ENCODE results near the gene AQR. TPM values are rescaled to one million over a fixed set of nuclear protein-coding genes. Genes with fewer than 3 reads are reported as not detected.
A peak's percentile ranks its signal among the peaks of the same experiment; 100 is the strongest.
"Not testable (repeated sequence)": the region's sequence is repeated elsewhere in the genome, so short reads cannot be mapped to it uniquely, and the experiment has no call there.

Gene AQR
- total RNA-seq, 2 experiments from 2014 or later = 39.2 to 62.0 TPM

DNA sequence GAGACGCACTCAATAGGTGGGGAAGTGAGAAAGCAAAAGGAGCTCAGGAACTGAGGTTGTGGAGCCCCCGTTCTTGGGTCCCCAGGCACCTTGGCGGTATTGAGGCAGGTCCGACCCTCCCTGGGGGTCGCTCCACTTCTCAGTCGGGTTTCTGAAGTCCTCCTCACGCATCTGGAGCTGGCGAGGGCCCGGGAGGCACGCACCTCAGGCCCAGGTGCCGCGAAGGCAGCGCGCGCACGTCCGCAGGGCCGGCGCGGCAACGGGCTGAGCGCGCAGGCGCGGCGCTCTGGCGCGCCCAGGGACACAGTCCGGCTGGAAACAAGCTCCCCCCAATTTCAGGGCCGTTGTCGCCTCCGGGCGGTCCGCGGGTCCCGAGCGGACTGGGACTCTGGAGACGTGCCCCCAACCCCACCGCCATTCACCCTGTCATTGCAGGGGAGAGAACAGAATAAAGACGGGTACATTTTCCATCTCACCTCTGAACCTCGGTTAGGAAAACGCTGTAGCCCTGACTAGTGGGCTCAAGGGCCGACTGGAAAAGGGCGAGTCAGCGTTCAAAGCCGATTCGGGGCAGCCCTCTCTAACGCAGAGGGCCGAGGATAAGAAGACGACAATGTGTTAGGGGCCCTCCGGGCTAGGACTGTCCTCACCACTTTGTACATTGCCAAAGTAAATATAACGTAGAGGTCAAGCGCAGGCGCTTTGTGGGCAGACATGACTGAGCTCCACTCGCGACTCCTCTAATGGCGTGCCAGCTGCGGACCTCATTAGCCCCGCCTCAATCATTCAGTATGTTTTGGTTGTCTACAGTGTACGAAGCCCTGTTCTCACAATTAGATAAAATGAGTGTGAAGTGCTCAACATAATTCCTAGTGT is 18.7 kb upstream of the AQR start, which contains the start of gene ZNF770:
ZNF770 (minus strand) TSS at position 261 of the 876 bp plus-strand sequence. CDS start 4,853 bp downstream, outside the sequence.
- no peaks in the 10 kb centered on the region for H3K27me3 Mint-ChIP-seq
- peak within 1 kb of the TSS; percentile 97 for H3K4me3 Mint-ChIP-seq
- peak; percentile 87 for ATAC-seq
- no peaks in the 10 kb centered on the region for H3K9me3 Mint-ChIP-seq (ENCODE audit: low read depth)
- peaks cover 36% of the 10 kb centered on the region for H3K36me3 Mint-ChIP-seq (ENCODE audit: low read depth)
- H3K4me1 Mint-ChIP-seq = peaks cover 35% of the 10 kb centered on the region
- ChIA-PET CTCF (interaction anchor here (0.8 to 5.8 kb wide), 3 partner anchors 14 to 367 kb away, joined by 3 to 68 read pairs (median 4); partner anchors contain the start of gene AQR), POLR2A (interaction anchor here (0.7 to 2.9 kb wide), 4 partner anchors 14 to 87 kb away, joined by 3 to 45 read pairs (median 5); partner anchors contain the start of gene AQR)
- H3K27ac Mint-ChIP-seq = peak within 1 kb of the TSS; percentile 98
- intact Hi-C loops (cut with DNase I, micrococcal nuclease) = loop anchor here (1.0 to 10.0 kb wide), 9 partner anchors 19 to 1589 kb away; partner anchors contain the start of genes AQR (in 2 of the 2), AVEN (in 2 of the 2), DPH6 (in 2 of the 2) and CDIN1 (in 1 of the 2)
- DNase-seq = peak; percentile 88

DNA sequence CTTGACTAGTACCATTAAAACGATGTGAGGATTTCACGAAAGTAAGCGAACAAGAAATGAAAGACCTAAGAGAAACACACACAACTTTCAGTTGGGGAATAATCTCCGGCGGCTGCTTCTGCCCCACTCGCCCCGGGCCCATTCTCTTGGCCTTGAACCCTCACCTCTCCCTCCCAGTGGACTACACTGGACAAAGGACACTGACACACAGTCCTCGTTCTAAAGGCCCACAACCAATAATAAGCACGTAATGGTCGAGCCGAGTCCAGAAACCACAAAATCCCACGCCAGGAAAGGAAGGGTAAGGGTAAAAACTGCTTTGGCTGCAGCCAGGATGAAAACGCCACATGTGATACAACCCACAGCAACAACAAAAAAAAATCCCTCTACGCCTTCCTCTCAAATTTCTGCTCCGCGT is 18.1 kb upstream of the AQR start:
- ATAC-seq = no peak
- peaks cover 40% of the 10 kb centered on the region for H3K36me3 Mint-ChIP-seq (ENCODE audit: low read depth)
- H3K4me1 Mint-ChIP-seq = peaks cover 32% of the 10 kb centered on the region
- H3K27ac Mint-ChIP-seq = peak overlapping the region; percentile 98
- DNase-seq = no peak
- CTCF ChIA-PET = interaction anchor here (0.8 to 5.8 kb wide), 5 partner anchors 11 to 366 kb away, joined by 3 to 68 read pairs (median 4); partner anchors contain the start of gene AQR
- intact Hi-C loops (cut with DNase I, micrococcal nuclease) = loop anchor here (1.0 to 10.0 kb wide), 9 partner anchors 18 to 1590 kb away; partner anchors contain the start of genes AQR (in 2 of the 2), AVEN (in 2 of the 2), DPH6 (in 2 of the 2) and CDIN1 (in 1 of the 2)
- peak overlapping the region; percentile 97 for H3K4me3 Mint-ChIP-seq
- POLR2A ChIA-PET = interaction anchor here (0.7 to 2.9 kb wide), 4 partner anchors 13 to 86 kb away, joined by 3 to 45 read pairs (median 5); partner anchors contain the start of gene AQR
- no peaks in the 10 kb centered on the region for H3K9me3 Mint-ChIP-seq (ENCODE audit: low read depth)
- H3K27me3 Mint-ChIP-seq = no peaks in the 10 kb centered on the region

DNA sequence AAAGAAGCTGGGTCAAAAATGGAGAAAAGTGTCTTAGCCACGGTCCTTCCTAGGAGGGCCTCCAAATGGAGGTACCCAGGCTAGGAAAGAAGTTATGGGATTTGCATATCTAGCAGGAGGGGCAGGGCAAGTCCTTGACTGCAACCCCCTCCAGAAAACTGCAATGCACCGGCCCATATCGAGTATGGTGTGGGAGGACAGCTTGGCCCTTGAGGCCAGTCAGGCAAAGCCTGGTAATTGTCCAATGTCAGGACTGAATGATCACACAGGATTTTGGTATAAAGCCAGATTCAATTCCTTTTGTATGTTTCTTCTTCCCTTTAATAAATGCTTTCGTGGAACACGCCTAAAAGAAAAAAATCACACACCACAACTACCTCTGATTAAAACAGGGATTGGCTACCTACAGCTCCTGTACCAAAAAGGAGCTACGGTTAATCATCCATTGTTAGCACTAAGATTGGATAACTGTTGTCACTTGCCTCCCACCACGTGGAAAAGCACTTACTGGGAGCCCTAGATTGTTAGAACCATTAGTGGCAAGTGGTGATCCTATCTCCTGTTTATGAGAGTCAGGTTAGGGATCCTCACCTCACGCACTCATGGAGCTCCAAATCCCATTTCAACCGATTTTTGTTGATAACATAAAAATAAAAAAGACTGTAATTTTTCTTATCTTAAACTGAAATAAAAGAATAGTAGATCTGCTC is 17.4 kb upstream of the AQR start:
- Mint-ChIP-seq H3K4me3 (peak overlapping the region; percentile 97), H3K27ac (peak overlapping the region; percentile 98), H3K9me3 (ENCODE audit: low read depth) (no peaks in the 10 kb centered on the region), H3K36me3 (ENCODE audit: low read depth) (peaks cover 46% of the 10 kb centered on the region), H3K4me1 (peaks cover 32% of the 10 kb centered on the region), H3K27me3 (no peaks in the 10 kb centered on the region)
- intact Hi-C loops (cut with DNase I, micrococcal nuclease) = loop anchor here (5.0 to 10.0 kb wide), 6 partner anchors 560 to 1590 kb away; partner anchors contain the start of genes AVEN (in 2 of the 2), CDIN1 (in 1 of the 2), DPH6 (in 1 of the 2) and EMC7 (in 1 of the 2)
- ChIA-PET CTCF (interaction anchor here (1.2 to 5.8 kb wide), 3 partner anchors 10 to 17 kb away, joined by 3 to 68 read pairs (median 7); partner anchors contain the start of gene AQR), POLR2A (interaction anchor here (2.9 kb wide), 1 partner anchor 17 kb away, joined by 45 read pairs; the partner anchor contains the start of gene AQR)
- DNase-seq = no peak
- ATAC-seq = no peak

DNA sequence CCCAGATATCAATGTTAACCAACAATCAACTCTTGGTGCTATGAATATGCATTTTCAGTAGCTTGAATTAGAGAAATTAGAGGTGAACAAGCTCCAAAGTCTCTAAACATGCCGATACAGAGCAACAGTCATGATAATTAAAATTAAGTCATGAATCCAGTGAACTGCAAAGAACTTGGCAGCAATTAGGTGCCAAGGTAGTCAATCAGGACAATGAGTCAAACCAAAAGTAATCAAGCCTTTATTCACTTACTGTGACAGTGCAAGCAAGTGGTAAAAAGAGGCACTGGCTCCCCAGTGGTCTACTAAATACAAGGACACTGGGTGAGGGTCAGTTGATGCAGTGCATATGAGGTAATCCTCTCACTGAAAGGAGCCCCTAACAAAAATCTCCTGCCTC is 16.8 kb upstream of the AQR start:
- H3K27ac Mint-ChIP-seq = peak overlapping the region; percentile 98
- peaks cover 51% of the 10 kb centered on the region for H3K36me3 Mint-ChIP-seq (ENCODE audit: low read depth)
- ChIA-PET POLR2A (no interaction called here), CTCF (interaction anchor here (1.2 to 5.8 kb wide), 3 partner anchors 10 to 16 kb away, joined by 3 to 68 read pairs (median 7); partner anchors contain the start of gene AQR)
- intact Hi-C loops (cut with DNase I, micrococcal nuclease) = loop anchor here (5.0 to 10.0 kb wide), 6 partner anchors 561 to 1591 kb away; partner anchors contain the start of genes AVEN (in 2 of the 2), CDIN1 (in 1 of the 2), DPH6 (in 1 of the 2) and EMC7 (in 1 of the 2)
- no peaks in the 10 kb centered on the region for H3K27me3 Mint-ChIP-seq
- H3K4me1 Mint-ChIP-seq = peaks cover 35% of the 10 kb centered on the region
- peak overlapping the region; percentile 97 for H3K4me3 Mint-ChIP-seq
- H3K9me3 Mint-ChIP-seq (ENCODE audit: low read depth) = no peaks in the 10 kb centered on the region
- DNase-seq = no peak
- ATAC-seq = no peak

DNA sequence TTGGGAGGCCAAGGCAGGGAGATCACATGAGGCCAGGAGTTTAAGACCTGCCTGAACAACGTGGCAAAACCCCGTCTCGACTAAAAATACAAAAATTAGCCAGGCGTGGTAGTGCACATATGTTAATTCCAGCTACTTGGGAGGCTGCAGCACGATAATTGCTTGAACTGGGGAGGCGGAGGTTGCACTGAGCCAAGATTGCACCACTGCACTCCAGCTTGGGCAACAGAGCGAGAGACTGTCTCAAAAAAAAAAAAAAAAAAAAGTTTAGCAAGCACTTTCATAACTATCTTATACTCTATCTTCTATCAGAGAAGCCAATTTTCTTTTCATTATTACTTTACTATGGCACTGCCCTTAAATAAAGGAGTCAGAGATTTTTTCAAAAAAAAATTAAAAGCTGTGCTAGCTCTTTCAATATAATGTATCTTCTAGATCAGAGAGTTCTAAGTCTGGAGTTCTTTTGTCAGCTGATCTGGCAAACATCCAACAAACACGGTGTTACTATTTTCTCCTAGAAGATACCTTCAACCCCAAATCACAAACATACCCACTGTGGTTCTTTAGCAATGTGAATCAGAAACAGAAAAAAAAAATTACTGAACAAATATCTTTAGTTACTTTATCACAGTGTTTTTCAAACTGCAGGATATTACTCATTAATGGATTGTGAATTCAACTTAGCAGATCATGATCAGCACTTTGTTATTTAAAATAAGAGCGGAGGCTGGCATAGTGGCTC is 15.5 kb upstream of the AQR start:
- POLR2A ChIA-PET = no interaction called here
- CTCF ChIA-PET = interaction anchor here (1.7 to 5.8 kb wide), 3 partner anchors 11 to 15 kb away, joined by 12 to 68 read pairs (median 15); partner anchors contain the start of gene AQR
- intact Hi-C loops (cut with DNase I, micrococcal nuclease) = loop anchor here (5.0 to 10.0 kb wide), 6 partner anchors 562 to 1592 kb away; partner anchors contain the start of genes AVEN (in 2 of the 2), CDIN1 (in 1 of the 2), DPH6 (in 1 of the 2) and EMC7 (in 1 of the 2)
- Mint-ChIP-seq H3K27ac (peak overlapping the region; percentile 75), H3K36me3 (ENCODE audit: low read depth) (peaks cover 53% of the 10 kb centered on the region), H3K27me3 (no peaks in the 10 kb centered on the region), H3K4me1 (peaks cover 37% of the 10 kb centered on the region), H3K4me3 (peak overlapping the region; percentile 59), H3K9me3 (ENCODE audit: low read depth) (no peaks in the 10 kb centered on the region)
- DNase-seq = no peak
- peak; percentile 3 for ATAC-seq

DNA sequence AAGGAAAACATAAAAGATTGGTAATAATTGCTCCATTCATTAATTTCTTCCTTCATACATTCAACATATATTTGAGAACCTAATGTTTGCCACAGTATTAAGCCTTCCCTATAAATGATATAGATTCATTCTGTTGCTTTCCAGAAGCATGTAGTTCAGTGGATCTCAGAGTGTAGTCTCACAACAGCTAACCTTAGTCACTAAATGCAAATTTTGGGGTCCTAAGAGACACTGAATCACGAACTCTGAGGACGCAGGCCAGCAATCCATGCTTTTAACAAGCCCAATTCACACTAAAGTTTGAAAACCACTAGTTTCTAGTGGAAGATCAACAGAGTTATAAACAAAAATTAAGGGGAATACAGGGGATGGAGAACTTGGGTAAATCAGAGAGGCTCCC is 7.2 kb upstream of the AQR start:
- ChIA-PET POLR2A (no interaction called here), CTCF (interaction anchor here (1.4 to 1.8 kb wide), 2 partner anchors 10 to 468 kb away, joined by 4 to 7 read pairs; no protein-coding TSS in a partner anchor)
- H3K9me3 Mint-ChIP-seq (ENCODE audit: low read depth) = no peaks in the 10 kb centered on the region
- no peaks in the 10 kb centered on the region for H3K27me3 Mint-ChIP-seq
- DNase-seq = no peak
- no peak for ATAC-seq
- H3K4me1 Mint-ChIP-seq = peaks cover 9% of the 10 kb centered on the region
- peaks cover 14% of the 10 kb centered on the region for H3K36me3 Mint-ChIP-seq (ENCODE audit: low read depth)
- intact Hi-C loops (cut with DNase I, micrococcal nuclease) = no loop called here
- H3K4me3 Mint-ChIP-seq = no peak overlapping the region
- no peak overlapping the region for H3K27ac Mint-ChIP-seq

DNA sequence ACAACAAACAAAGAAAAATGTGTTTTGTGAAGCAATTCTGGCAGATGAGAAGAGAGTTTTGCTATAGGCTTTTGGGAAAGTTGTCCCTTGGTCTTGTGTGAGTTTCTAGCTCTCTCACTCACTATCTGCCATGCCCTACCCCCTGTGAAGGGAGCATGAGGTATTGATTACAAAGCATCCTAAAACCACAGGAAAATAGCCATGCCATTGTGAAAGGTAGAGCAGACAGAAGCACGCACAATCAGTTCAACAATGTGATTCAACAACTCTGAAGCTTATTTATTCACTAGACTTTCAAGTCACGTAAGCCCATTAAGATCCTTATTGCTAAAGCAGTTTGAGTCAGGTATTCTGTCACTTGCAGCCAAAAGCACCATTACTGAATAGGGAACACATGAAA is 6.5 kb upstream of the AQR start:
- H3K4me1 Mint-ChIP-seq = peaks cover 3% of the 10 kb centered on the region
- CTCF ChIA-PET = interaction anchor here (1.8 kb wide), 1 partner anchor 11 kb away, joined by 7 read pairs; no protein-coding TSS in a partner anchor
- no peak for ATAC-seq
- no peak overlapping the region for H3K4me3 Mint-ChIP-seq
- no peaks in the 10 kb centered on the region for H3K9me3 Mint-ChIP-seq (ENCODE audit: low read depth)
- POLR2A ChIA-PET = no interaction called here
- peak overlapping the region; percentile 1 for H3K27ac Mint-ChIP-seq
- intact Hi-C loops (cut with DNase I, micrococcal nuclease) = no loop called here
- H3K36me3 Mint-ChIP-seq (ENCODE audit: low read depth) = peaks cover 8% of the 10 kb centered on the region
- no peaks in the 10 kb centered on the region for H3K27me3 Mint-ChIP-seq
- no peak for DNase-seq

DNA sequence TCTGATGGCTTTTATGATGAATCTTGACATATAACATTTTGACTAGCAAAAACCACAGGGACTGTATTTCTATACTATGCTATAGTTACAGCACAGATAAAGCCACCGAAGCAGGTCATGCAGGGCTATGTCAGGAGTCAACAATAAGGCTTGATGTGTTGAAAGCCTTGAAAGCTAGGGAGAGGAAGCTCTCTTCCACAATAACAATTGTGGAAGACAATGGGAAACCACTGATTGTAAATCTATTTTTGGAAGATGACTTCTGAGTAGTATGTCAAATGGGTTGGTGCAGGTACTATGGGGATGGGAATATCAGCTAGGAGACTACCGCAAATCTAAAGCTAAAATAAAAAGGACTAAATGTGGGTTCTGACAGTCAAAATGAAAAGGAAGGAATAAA is 4.0 kb upstream of the AQR start:
- no peak for ATAC-seq
- Mint-ChIP-seq H3K27ac (no peak overlapping the region), H3K36me3 (ENCODE audit: low read depth) (peaks cover 8% of the 10 kb centered on the region), H3K4me3 (no peak overlapping the region), H3K27me3 (no peaks in the 10 kb centered on the region), H3K4me1 (peaks cover 15% of the 10 kb centered on the region), H3K9me3 (ENCODE audit: low read depth) (no peaks in the 10 kb centered on the region)
- ChIA-PET POLR2A (no interaction called here), CTCF (interaction anchor here (1.8 to 2.4 kb wide), 2 partner anchors 11 to 15 kb away, joined by 4 to 12 read pairs; partner anchors contain the start of gene ZNF770)
- intact Hi-C loops (cut with DNase I, micrococcal nuclease) = no loop called here
- no peak for DNase-seq

DNA sequence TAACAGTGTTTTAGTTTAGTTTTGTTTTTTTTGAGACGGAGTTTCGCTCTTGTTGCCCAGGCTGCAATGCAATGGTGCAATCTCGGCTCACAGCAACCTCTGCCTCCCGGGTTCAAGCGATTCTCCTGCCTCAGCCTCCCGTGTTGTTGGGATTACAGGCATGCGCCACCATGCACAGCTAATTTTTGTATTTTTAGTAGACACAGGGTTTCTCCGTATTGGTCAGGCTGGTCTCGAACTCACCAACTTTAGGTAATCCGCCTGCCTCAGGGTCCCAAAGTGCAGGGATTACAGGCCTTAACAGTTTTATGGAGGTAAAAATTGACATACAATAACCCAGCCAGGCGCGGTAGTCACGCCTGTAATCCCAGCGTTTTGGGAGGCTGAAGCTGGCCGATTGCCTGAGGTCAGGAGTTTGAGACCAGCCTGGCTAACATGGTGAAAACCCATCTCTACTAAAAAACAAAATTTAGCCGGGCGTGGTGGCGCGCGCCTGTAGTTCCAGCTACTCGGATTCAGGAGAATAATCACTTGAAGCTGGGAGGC is 629 bp upstream of the AQR start:
- not testable (repeated sequence) for H3K36me3 Mint-ChIP-seq (ENCODE audit: low read depth); H3K9me3 Mint-ChIP-seq (ENCODE audit: low read depth); H3K27ac Mint-ChIP-seq; DNase-seq; H3K27me3 Mint-ChIP-seq
- ChIA-PET CTCF (interaction anchor here (0.6 to 3.5 kb wide), 15 partner anchors 9 to 745 kb away, joined by 3 to 68 read pairs (median 4); partner anchors contain the start of genes EMC4 and ZNF770), POLR2A (interaction anchor here (2.6 kb wide), 1 partner anchor 18 kb away, joined by 45 read pairs; the partner anchor contains the start of gene ZNF770)
- H3K4me1 Mint-ChIP-seq = peaks cover 33% of the 10 kb centered on the region
- peak overlapping the region; percentile 98 for H3K4me3 Mint-ChIP-seq
- intact Hi-C loops (cut with DNase I, micrococcal nuclease) = loop anchor here in 1 of 2 experiments (1.0 kb wide), 1 partner anchor 10 kb away; no protein-coding TSS in a partner anchor
- peak; percentile 4 for ATAC-seq
